Measurements from ENCODE around the gene NOL4.

DNA sequence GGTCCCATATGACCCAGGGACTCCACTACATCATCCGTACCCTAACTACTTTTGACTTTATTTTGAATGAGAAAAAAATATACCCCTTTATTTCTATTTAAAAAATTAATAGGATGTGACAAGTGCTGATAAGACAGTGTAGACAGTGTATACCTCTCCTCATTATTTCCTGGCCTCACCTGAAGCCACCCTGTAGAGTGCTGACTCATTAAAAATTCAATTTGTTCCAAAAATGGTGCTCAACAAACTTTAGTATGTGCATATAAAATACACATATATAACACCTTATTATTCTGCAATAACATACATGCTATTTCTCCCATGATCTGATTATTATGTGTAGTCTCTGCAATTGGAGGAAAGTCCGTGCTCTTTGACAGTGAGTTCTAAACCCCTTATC is 20.8 kb downstream of the NOL4 start:
- TF ChIP-seq POLR2A (IDR thresholded peaks at IDR 0.05) (no peak), POLR2AphosphoS5 (IDR thresholded peaks at IDR 0.05; ENCODE audit: insufficient read depth in 1 of 2, low read depth in 1 of 2) (no peak)
- TF ChIP-seq, protein P1, sequence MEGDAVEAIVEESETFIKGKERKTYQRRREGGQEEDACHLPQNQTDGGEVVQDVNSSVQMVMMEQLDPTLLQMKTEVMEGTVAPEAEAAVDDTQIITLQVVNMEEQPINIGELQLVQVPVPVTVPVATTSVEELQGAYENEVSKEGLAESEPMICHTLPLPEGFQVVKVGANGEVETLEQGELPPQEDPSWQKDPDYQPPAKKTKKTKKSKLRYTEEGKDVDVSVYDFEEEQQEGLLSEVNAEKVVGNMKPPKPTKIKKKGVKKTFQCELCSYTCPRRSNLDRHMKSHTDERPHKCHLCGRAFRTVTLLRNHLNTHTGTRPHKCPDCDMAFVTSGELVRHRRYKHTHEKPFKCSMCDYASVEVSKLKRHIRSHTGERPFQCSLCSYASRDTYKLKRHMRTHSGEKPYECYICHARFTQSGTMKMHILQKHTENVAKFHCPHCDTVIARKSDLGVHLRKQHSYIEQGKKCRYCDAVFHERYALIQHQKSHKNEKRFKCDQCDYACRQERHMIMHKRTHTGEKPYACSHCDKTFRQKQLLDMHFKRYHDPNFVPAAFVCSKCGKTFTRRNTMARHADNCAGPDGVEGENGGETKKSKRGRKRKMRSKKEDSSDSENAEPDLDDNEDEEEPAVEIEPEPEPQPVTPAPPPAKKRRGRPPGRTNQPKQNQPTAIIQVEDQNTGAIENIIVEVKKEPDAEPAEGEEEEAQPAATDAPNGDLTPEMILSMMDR (IDR thresholded peaks at IDR 0.05), result no peak

All from vagina (tissue), 2 donors.